Cardiac fibroblast (primary cell): ENCODE measurements around the gene PAX1.

Experiments
- DNase-seq, 2 donors: peaks; one replicate each; pipeline versions ENCODE4 v3.0.0 to v3.0.0-alpha.2; 2010; ENCODE audit warnings: low read depth in 2 of 2
- H3K4me3 ChIP-seq, 2 donors: replicated peaks in 1 of 2; 1 replicate in 1 of 2; 2 replicates in 1 of 2; pipeline ENCODE4 v1.5.1; 2011; ENCODE audit warnings: low read depth in 2 of 2, low read length in 2 of 2, mild to moderate bottlenecking in 2 of 2, moderate library complexity in 1 of 2
- TF ChIP-seq, protein P1 (sequence below): IDR thresholded peaks from one replicate; pipeline ENCODE4 v1.5.1; 2011; ENCODE audit warnings: low read depth, mild to moderate bottlenecking, low read length, inconsistent platforms

PAX1 gene

DNA sequence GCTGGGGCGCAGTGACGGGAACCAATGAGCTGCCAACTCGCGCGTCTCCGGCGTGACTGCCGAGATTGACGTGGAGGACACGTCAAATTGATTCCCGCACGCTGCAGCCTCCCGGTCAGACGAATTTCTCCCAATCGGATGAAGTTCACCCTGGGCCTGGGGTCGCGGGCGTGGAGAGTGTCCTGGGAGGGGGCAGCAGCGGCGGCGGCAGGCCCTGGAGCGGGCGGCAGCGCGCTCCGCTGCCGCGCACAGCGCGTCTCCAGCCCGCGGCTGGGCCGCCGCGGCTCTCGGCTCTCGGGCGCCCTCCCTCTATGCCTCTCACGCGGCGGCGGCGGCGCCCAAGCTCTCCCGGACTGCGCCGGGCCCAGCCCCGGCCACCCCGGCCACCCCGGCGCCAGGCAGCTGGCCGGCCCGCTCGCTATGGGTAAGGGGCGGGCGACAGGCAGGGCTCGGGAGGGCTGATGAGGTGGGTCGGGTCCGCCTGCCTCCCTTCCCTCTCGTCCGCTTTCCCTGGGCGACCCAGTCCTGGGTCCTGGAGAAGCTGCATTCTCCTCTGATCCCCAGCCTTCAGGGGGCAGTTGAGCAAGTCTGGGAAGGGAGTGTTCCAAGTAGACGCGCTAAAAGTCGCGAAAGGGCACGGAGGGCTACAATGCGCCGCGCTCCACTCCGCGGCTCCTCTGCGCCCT lies at the start of gene PAX1:
TSS of gene PAX1 (plus strand) at position 90 of the 686 bp plus-strand sequence. CDS start at position 139, 49 bp downstream.
- DNase-seq, result no peak
- no peak within 1 kb of the TSS for H3K4me3 ChIP-seq
- TF ChIP-seq, protein P1, sequence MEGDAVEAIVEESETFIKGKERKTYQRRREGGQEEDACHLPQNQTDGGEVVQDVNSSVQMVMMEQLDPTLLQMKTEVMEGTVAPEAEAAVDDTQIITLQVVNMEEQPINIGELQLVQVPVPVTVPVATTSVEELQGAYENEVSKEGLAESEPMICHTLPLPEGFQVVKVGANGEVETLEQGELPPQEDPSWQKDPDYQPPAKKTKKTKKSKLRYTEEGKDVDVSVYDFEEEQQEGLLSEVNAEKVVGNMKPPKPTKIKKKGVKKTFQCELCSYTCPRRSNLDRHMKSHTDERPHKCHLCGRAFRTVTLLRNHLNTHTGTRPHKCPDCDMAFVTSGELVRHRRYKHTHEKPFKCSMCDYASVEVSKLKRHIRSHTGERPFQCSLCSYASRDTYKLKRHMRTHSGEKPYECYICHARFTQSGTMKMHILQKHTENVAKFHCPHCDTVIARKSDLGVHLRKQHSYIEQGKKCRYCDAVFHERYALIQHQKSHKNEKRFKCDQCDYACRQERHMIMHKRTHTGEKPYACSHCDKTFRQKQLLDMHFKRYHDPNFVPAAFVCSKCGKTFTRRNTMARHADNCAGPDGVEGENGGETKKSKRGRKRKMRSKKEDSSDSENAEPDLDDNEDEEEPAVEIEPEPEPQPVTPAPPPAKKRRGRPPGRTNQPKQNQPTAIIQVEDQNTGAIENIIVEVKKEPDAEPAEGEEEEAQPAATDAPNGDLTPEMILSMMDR, result no peak

DNA sequence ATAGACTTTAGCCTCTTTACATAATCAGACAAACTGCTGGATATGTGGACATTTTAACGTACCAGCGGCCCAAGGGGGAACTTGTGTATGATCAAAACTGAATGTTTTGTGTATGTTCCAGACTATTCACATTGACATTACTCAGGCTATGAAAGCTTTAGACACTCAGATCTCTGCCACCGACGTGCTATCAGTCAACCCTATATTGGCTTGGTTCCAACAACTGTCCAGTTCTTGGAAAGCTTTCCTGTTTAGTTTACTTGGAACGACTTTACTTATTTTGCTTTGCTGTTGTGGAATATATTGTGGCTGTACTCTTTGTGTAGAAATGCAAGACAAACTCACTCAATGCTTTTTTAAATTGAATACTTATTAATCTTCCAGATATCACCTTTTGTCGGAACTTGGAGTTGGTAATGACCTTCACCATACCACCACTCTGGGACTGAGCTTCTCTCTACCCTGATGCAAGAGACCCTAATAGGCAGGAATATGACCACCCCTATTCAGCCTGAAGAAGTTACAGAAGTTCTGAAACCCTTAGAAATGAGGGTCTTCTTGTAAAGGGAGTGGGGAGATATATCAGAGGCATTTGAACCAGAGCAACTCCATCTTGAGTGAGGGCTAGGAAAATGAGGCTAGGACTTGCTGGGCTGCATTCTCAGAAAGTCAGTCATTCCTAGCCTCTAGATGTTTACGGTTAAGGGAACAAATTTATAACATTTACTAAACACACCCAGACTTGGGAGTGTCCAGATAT lies 49.0 kb upstream of the PAX1 start:
- H3K4me3 ChIP-seq, result no peak overlapping the region
- DNase-seq, result no peak
- TF ChIP-seq, protein P1, result no peak

DNA sequence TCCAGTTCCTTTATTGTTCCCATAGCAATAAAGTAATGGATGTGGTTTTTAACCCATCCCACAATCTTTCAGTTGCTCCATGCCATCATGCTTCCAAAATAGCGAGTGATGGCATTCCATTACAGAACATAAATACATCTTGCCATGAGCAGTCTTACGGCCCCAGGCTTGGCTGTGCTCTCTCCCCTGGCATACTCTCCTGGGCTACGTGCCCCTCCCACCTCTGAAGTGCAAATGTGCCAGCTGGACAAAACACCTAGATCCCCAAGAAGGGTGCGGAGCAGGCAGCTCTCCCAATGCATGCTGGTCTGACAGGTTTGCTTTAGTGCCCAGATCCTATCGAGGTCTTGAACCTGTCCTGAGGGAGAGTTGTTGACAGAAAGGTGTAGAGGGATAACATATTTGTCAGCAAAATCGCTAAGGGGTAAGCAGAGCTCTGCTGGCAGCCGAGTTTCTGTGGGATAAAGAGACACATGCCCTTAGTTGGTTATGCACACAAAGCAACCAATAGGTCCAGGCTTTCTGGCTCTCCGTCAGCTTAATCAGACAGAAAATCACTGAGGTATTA lies 43.9 kb upstream of the PAX1 start:
- TF ChIP-seq, protein P1, result no peak
- no peak overlapping the region for H3K4me3 ChIP-seq
- DNase-seq, result no peak

DNA sequence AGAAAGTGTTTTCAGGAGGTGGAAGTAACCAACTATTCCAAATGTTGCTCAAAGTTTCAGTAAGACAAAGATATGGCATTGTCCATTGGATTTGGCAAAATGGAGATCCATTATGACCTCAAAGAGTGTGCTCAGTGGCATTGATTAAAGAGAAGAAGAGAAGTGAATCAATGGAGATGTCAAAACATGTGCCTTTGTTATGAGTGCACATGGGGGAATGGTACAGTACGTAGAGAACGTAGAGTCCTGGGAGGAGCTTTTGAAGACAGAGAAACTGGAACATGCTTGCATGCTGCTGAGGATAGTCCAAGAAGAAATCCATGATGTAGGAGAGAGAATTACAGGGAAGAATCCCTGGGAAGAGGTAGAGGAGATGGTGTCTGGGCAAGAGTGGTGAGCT lies 42.0 kb upstream of the PAX1 start:
- no peak overlapping the region for H3K4me3 ChIP-seq
- TF ChIP-seq, protein P1, result no peak
- DNase-seq, result no peak

DNA sequence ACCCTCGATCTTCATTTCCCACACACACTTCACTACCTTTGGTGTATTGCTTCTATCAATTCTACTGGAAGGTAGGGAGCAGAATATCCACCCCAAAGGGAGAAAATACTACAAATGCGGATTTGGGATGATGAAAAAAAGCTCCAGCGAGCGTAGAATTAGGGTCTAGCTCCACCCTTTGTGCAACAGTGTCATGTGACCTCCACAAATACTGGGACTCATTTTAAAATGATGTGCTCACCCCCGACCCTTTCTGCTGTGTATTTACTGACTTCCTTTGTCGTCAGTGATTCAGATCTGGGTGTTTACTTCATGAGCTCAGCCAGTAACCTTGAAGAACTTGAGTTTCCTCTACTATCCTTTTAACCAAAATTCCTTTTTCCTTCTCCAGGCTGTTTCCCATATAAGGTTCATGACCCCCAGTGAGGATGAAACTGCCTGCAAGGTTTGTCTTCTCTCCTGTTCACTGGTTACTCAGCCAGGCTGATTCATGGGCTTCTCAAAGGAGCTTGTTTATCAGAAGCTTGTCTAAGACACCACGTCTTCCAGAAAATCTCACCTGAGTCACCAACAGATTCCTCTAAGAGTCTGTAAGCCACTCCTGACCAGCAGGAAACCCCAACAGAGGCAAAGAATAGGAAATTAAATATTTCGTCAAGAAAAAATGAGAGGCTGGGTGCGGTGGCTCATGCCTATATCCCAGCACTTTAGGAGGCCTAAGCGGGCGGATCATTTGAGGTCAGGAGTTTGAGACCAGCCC lies 39.6 kb upstream of the PAX1 start:
- DNase-seq, result no peak
- H3K4me3 ChIP-seq, result no peak overlapping the region
- TF ChIP-seq, protein P1, result no peak

DNA sequence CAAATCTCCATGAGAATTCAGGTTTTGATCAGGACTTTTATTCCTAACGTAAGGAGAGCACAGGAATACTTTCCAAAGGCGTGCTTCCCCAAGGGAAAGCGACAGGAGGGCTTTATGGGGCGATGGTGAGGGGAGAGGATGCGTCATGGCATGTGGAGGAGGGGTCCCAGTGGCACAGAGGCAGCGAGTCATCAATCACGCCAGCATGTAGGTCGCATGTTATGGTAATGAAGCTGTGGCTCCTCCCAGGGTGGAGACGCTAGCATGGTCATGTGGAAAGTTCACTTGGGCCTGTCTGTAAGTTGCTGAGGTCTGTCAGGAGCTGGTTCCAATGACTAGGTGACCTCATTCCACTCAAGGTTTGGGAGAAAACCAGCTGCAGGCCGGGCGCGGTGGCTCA lies 35.3 kb upstream of the PAX1 start:
- H3K4me3 ChIP-seq, result no peak overlapping the region
- no peak for DNase-seq
- TF ChIP-seq, protein P1, result no peak
